Spleen (tissue), 7 donors: ENCODE results near the gene CHD3.

Source experiments
- CTCF ChIP-seq, 11 experiments: fragments of 200-600 bp in 7 of 11; fragments of 450-650 bp in 4 of 11; sonication (generic) in 4 of 11; IDR thresholded peaks in 8 of 11; conservative IDR thresholded peaks in 3 of 11; 1 replicate in 7 of 11; 2 replicates in 4 of 11; pipeline versions ENCODE4 v1.4.0 to v1.8.0; 2016 to 2021; ENCODE audit warnings: antibody characterized with exemption in 11 of 11, inconsistent platforms in 4 of 11, mild to moderate bottlenecking in 1 of 11
- POLR2A ChIP-seq, 3 donors: fragments of 450-650 bp; IDR thresholded peaks; one replicate each; pipeline ENCODE4 v1.5.1; 2017; ENCODE audit warnings: antibody characterized with exemption in 3 of 3, mild to moderate bottlenecking in 1 of 3
- donor health status: DM: no; HTN: no; CAD: no; lungs with moderate emphysema.
- donor health status: DM: no; HTN: no; CAD: no.
- donor health status: DM: no; HTN: no; CAD: no.

GRCh38 chr17:7842380-7843256 is 46.0 kb upstream of the CHD3 start:
- TF ChIP-seq CTCF (IDR thresholded peaks at IDR 0.05 in 8 of 11, conservative IDR thresholded peaks at IDR 0.05 in 3 of 11) (peak in 2 of 11 experiments; percentile 9 to 11), POLR2A (IDR thresholded peaks at IDR 0.05) (peak in 2 of 3 donors; percentile 27 to 62)
